ENCODE results near the gene ULK3. TPM values are rescaled to one million over a fixed set of nuclear protein-coding genes. Genes with fewer than 3 reads are reported as not detected.

Gene ULK3
- total RNA-seq, 1 experiment from 2014 or later, result 19.5 TPM

- Histone ChIP-seq H3K27me3 (no peaks in the 10 kb centered on the region), H3K36me3 (peaks cover 58% of the 10 kb centered on the region), H3K4me3 (no peak overlapping the region), H3K9me3 (no peaks in the 10 kb centered on the region)
- DNase-seq, result no peak
These were observed 7.4 kb upstream of the ULK3 start for GRCh38 chr15:74850393-74850792.

- Histone ChIP-seq H3K36me3 (peaks cover 42% of the 10 kb centered on the region), H3K27me3 (no peaks in the 10 kb centered on the region), H3K4me3 (no peak overlapping the region), H3K9me3 (no peaks in the 10 kb centered on the region)
- no peak for DNase-seq
These were observed 4.5 kb upstream of the ULK3 start for GRCh38 chr15:74847432-74847831.

- H3K36me3 ChIP-seq, result peaks cover 35% of the 10 kb centered on the region
- H3K4me3 ChIP-seq, result no peak overlapping the region
- DNase-seq, result no peak
- no peaks in the 10 kb centered on the region for H3K9me3 ChIP-seq
- H3K27me3 ChIP-seq, result no peaks in the 10 kb centered on the region
These were observed 2.6 kb upstream of the ULK3 start for GRCh38 chr15:74845581-74845980.

GRCh38 chr15:74845208-74845568 lies 2.2 kb upstream of the ULK3 start:
- no peaks in the 10 kb centered on the region for H3K27me3 ChIP-seq
- peaks cover 35% of the 10 kb centered on the region for H3K36me3 ChIP-seq
- no peak for DNase-seq
- no peak overlapping the region for H3K4me3 ChIP-seq
- H3K9me3 ChIP-seq, result no peaks in the 10 kb centered on the region

- Histone ChIP-seq H3K27me3 (no peaks in the 10 kb centered on the region), H3K9me3 (no peaks in the 10 kb centered on the region), H3K36me3 (peaks cover 32% of the 10 kb centered on the region), H3K4me3 (no peak overlapping the region)
- DNase-seq, result no peak
These were observed 1.6 kb upstream of the ULK3 start for GRCh38 chr15:74844319-74845207.

- Histone ChIP-seq H3K4me3 (peak overlapping the region; percentile 96), H3K27me3 (no peaks in the 10 kb centered on the region), H3K9me3 (no peaks in the 10 kb centered on the region), H3K36me3 (peaks cover 32% of the 10 kb centered on the region)
- DNase-seq, result no peak
These were observed 939 bp upstream of the ULK3 start for GRCh38 chr15:74843891-74844299.

- DNase-seq, result no peak
- Histone ChIP-seq H3K27me3 (no peaks in the 10 kb centered on the region), H3K9me3 (no peaks in the 10 kb centered on the region), H3K36me3 (peaks cover 35% of the 10 kb centered on the region), H3K4me3 (peak overlapping the region; percentile 96)
These were observed 481 bp upstream of the ULK3 start for GRCh38 chr15:74843445-74843828.

- DNase-seq, result no peak
These were observed 1.0 kb downstream of the ULK3 start for GRCh38 chr15:74841891-74842373.

GRCh38 chr15:74840851-74841775 lies 1.8 kb downstream of the ULK3 start:
- Histone ChIP-seq H3K27me3 (no peaks in the 10 kb centered on the region), H3K36me3 (peaks cover 26% of the 10 kb centered on the region), H3K4me3 (no peak overlapping the region), H3K9me3 (no peaks in the 10 kb centered on the region)
- no peak for DNase-seq

More at GRCh38 chr15:74841891-74842373, 1.0 kb downstream of the ULK3 start:
- Histone ChIP-seq H3K9me3 (no peaks in the 10 kb centered on the region), H3K4me3 (peak overlapping the region; percentile 96), H3K36me3 (peaks cover 26% of the 10 kb centered on the region), H3K27me3 (no peaks in the 10 kb centered on the region)

GRCh38 chr15:74839526-74840395 lies 3.2 kb downstream of the ULK3 start:
- H3K27me3 ChIP-seq, result no peaks in the 10 kb centered on the region
- DNase-seq, result no peak
- H3K4me3 ChIP-seq, result no peak overlapping the region
- no peaks in the 10 kb centered on the region for H3K9me3 ChIP-seq
- H3K36me3 ChIP-seq, result peaks cover 34% of the 10 kb centered on the region

GRCh38 chr15:74838746-74839525 lies 4.0 kb downstream of the ULK3 start:
- Histone ChIP-seq H3K27me3 (no peaks in the 10 kb centered on the region), H3K9me3 (no peaks in the 10 kb centered on the region), H3K4me3 (no peak overlapping the region), H3K36me3 (peaks cover 34% of the 10 kb centered on the region)
- DNase-seq, result no peak

GRCh38 chr15:74838137-74838516 lies 4.8 kb downstream of the ULK3 start:
- Histone ChIP-seq H3K4me3 (no peak overlapping the region), H3K9me3 (no peaks in the 10 kb centered on the region), H3K27me3 (no peaks in the 10 kb centered on the region), H3K36me3 (peaks cover 34% of the 10 kb centered on the region)
- no peak for DNase-seq

GRCh38 chr15:74837482-74838136 lies 5.3 kb downstream of the ULK3 start:
- no peaks in the 10 kb centered on the region for H3K27me3 ChIP-seq
- DNase-seq, result no peak

GRCh38 chr15:74836846-74837245 lies 6.1 kb downstream of the ULK3 start:
- H3K9me3 ChIP-seq, result no peaks in the 10 kb centered on the region
- H3K27me3 ChIP-seq, result no peaks in the 10 kb centered on the region
- peaks cover 34% of the 10 kb centered on the region for H3K36me3 ChIP-seq
- no peak overlapping the region for H3K4me3 ChIP-seq
- no peak for DNase-seq

More at GRCh38 chr15:74837482-74838136, 5.3 kb downstream of the ULK3 start:
- Histone ChIP-seq H3K4me3 (no peak overlapping the region), H3K36me3 (peaks cover 34% of the 10 kb centered on the region), H3K9me3 (no peaks in the 10 kb centered on the region)

GRCh38 chr15:74835312-74835823 lies 7.6 kb downstream of the ULK3 start:
- Histone ChIP-seq H3K4me3 (no peak overlapping the region), H3K36me3 (peaks cover 24% of the 10 kb centered on the region), H3K9me3 (no peaks in the 10 kb centered on the region), H3K27me3 (no peaks in the 10 kb centered on the region)
- DNase-seq, result peak; percentile 61

Measured in MG63 (cell line).